HG03139 (cell line): ENCODE measurements around the gene XK.
"Not testable (repeated sequence)": the region's sequence is repeated elsewhere in the genome, so short reads cannot be mapped to it uniquely, and the experiment has no call there.

Experiments
- ATAC-seq: cut with Tn5 transposase; IDR thresholded peaks from one replicate; pipeline ENCODE4 v1.9.1; 2021; ENCODE audit not compliant: unreplicated experiment

XK gene

DNA sequence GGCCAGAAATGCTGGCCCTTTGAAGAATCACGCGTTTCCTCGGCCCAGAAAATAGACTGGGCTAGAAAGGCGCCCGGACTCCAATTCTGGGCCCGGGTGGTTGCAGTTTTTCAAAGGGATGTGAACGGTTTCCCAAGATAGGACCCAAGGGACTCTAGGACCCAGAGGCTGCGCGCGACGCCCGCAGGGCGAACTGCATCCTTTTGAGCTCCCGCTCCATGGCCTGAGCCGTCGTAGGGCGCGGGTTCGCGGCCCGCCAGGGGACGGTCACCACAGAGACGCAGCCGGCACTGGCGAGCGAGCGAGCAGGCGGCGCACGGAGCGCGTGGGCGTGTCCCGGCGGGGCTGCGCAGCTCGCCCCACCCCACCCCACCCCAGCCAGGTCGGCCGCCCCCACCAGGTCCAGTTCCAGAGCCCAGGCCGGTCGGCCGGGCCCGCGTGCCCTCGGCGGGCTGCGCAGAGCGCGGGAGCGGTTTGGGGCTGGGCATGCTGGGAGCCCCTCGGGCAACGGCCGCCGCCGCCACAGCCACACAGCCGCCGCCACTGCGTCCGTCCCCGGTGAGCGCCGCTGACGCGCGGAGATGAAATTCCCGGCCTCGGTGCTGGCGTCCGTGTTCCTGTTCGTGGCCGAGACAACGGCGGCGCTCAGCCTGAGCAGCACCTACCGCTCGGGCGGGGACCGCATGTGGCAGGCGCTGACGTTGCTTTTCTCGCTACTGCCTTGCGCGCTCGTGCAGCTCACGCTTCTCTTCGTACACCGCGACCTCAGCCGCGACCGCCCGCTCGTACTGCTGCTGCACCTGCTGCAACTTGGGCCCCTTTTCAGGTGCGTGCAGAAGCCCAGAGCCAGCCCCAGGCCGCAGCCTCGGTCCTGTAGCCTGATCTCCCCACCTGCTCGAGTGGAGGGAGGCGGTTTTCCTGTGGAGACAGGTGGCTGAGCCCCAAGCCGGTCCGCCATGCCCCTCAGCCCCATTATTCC, at the start of gene XK:
Gene XK, plus strand, starts transcription at position 411 of the 979 bp plus-strand sequence. Its CDS starts 171 bp downstream, at position 582.
- ATAC-seq = no peak

GRCh38 chrX:37638047-37638446, 47.5 kb upstream of the XK start:
- no peak for ATAC-seq

DNA sequence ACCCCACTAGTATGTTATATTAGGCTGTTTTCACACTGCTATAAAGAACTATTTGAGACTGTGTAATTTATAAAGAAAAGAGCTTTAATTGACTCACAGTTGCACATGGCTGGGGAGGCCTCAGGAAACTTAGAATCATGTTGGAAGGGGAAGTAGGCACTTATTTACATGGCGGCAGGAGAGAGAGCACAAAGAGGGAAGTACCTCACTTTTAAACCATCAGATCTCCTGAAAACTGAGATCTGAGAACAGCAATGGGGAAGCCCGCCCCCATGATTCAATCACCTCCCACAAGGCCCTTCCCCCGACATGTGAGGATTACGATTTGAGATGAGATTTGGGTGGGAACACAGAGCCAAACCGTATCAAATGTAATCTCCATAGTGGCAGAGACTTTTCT, 45.4 kb upstream of the XK start:
- no peak for ATAC-seq

- ATAC-seq = no peak
Observed at GRCh38 chrX:37641859-37642258, 43.7 kb upstream of the XK start.

- no peak for ATAC-seq
Observed at GRCh38 chrX:37644381-37645305, 40.9 kb upstream of the XK start.

- ATAC-seq = no peak
Observed at GRCh38 chrX:37646254-37646653, 39.3 kb upstream of the XK start.

GRCh38 chrX:37650879-37651278, 34.7 kb upstream of the XK start:
- not testable (repeated sequence) for ATAC-seq

DNA sequence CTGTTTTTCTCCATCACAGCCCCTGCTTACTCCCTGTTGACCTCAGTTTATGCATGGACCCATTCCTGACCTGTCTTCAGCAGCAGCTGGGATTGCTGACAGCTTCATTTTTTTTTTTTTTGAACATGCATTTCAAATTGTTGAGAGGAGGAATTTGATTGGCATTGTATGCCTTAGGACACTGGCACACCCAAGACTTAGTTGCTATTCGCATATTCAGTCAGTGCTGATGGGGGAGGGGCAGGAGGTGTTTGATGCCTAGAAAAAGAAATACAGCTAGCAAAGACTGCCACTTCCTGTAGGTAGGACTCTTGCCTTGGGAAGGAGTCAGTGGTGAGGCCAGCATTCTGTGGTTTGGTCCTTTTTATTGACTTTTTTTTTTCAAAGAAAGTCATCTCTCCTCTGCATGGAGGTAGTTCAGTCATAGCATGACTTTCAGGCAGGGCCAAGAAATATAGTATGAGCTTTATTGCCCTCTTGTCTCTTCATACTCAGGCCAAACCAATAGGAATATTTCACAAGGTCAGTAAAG, 33.6 kb upstream of the XK start:
- ATAC-seq = no peak

- no peak for ATAC-seq
Observed at GRCh38 chrX:37652589-37653231, 32.9 kb upstream of the XK start.

- no peak for ATAC-seq
Observed at GRCh38 chrX:37653397-37654085, 32.0 kb upstream of the XK start.

DNA sequence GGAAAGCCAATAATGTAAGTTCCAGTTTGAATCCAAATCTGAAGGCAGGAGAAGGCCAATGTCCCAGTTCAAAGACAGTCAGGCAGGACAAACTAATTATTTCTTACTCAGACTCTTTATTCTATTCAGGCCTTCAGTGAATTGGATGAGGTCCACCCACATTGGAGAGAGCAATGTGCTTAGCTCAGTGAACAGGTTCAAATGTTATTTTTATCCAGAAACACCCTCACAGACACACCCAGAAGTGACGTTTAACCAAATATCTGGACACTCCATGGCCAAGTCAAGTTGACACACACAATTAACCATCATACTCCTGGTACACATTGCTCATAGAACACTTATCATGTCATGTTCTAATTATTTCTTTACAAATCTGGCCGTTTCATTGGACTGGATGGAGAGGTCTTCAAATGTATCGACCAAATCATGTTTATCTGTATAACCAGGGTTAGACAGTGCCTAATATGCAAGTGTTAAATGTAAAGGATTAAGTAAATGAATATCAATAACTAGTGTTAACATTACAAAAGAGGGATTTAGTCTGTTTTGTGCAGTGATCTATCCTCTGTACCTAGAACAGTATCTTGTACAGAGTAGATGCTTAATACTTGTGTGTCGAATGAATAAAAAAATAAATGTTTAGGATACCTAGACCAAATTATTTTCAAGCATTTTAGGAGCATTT, 27.1 kb upstream of the XK start:
- no peak for ATAC-seq

DNA sequence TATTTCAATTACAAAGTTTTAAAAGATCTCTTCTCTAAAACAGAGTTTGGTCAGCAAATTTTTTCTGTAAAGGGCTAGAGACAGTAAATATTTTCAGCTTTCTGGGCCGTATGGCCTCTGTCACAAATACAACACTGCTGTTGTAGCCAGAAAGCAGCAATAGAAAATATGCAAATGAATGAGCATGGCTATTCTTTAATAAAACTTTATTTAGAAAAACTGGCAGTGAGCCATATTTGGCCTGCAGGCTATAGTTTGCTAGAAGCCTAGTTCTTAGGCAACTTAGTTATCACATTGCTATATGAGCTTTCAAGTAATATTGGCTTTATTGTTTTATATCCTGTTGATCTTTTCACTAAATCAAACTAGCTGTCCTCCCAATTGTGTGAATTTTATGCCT, 26.5 kb upstream of the XK start:
- ATAC-seq = no peak

DNA sequence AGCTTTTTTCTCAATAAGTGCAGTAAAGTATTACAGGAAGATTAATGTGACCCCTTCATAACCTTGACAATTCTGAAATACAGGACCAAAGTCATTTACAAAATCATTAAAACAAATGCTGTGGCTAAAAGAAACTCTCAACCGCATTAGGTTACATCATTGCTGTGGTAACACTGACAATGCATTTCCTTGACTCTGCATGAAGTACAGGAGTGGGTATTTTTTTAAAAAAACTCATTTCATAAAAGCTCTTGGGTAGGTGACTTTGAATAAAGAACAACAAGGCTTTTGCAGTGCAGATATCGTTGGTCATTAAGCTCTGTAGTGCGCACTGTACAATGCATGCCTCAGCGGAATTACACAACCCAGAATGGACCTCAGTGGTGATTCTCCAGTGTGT, 23.4 kb upstream of the XK start:
- no peak for ATAC-seq

DNA sequence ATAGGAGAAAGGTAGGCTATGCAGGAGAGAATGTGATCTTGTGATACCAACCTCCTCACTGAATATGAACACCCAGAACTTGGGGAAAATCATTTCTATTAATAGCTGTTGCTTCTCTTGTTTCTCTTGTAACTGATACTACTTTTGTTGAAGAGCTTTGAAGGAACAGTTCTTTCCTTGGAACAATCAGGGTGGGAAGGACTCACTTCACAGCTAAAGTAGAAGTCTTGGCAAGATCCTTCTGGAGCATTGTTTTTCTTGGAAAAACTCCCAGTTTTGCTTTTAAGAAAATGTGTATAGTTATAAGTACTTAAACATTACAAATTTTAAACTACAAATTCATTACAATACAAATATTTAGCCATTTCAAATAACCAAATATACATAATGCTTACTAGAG, 19.1 kb upstream of the XK start:
- no peak for ATAC-seq

GRCh38 chrX:37667141-37667540, 18.4 kb upstream of the XK start:
- no peak for ATAC-seq

DNA sequence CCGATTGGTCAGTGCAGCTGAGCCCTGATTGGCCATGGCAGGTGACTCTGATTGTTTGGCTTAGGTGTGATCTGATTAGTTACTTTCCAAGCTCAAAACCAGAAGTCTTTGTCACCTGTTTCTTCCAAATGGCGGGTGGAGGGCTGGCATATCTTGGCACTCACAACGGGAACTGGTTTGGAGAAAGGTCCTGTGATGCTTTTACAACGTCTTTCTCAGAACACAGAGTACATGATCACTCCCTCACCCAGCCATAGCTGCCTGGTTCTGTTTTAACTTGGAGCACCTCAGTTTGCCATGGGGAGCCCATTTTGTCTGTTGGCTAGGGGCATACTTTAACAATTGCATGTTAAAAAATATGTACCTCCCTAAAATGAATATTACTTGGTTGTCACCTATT, 13.0 kb upstream of the XK start:
- ATAC-seq = no peak

DNA sequence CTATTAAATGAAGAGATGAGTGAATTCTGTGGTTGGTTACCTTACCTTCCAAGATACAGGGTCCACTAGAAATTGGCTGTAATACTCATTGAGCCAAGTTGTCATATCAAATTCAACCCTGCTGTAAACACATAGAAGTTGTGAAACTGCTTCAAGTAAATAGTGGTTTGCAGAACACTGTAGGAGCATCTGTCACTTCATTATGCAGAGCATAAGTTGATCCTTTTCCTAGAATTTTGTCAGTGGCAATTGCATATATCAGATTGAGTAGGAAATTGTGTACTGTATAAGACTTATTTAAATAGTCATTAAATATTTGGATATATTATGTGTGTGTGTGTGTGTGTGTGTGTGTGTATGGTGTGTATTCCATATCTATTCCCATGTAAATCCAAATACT, 8.8 kb upstream of the XK start:
- ATAC-seq = no peak

DNA sequence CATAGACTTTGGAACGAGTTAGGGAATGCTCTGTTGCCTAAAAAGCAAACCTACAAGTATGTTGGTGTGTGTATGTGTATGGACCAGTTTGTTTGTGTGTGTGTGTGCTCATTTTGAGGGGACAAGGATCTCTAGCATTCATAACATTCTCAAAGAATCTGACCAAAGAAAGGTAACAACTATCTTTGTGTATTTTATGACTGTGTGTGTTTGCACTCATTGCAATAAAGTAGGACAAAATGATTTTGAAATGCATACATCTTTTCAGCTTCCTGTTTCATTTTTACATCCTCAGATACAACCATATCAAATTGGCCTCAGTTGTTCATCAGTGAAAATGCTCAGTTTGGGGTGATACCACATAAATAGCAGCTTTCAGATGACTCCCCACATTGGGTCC, 8.3 kb upstream of the XK start:
- no peak for ATAC-seq

DNA sequence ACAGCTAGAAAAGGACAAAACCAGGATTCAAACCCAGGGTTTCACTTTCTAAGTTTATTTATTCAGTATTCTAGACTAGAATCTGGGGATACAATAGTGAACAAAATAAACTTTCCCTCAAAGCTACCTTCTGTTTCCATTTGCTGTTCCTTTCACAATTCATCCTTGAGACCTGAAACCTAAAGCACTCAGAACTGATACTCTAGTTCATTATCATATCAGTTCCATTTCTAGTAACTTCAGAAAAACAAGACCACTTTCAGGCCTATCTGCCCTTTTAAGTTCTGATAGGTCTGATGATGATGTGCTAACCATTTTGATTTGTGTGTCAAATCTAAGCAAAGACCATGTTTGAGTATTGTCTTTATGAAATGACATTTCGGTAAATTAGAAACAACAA, 7.8 kb upstream of the XK start:
- ATAC-seq = no peak

DNA sequence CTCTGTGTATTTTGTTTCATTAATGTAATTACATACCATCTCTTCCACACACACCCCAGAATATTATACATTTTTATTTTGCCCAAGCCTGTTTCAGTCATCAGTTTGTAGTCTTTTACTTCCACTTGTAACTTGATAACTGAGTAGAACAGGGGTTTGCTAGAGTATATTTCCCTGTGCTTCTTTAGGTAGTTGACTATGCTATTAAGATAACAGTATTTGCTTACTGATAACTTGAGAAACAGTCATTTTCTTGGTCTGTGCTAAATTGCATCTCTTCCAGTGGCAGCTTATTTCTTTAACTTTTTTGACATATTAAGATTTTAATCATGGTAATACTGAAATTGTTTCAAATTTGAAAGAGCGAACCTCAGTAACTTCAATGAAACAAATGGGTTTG, 7.0 kb upstream of the XK start:
- ATAC-seq = no peak
